SK-N-SH treated with all-trans-retinoic acid at 6 μM for 48 hours (cell line): ENCODE measurements around the gene PIN1.

Source experiments
- ATAC-seq: fragments of 200-7000 bp; cut with Tn5 transposase; 3 replicates; pipeline ENCODE4 v1.9.1; 2020; ENCODE audit warnings: mild to moderate bottlenecking, moderate library complexity
- CSDC2 ChIP-seq: fragments of 250-450 bp; sonication (Bioruptor Pico); IDR thresholded peaks from 2 replicates; pipeline ENCODE4 v1.5.0; 2020; ENCODE audit warnings: mild to moderate bottlenecking, moderate library complexity
- CSRNP3 ChIP-seq: fragments of 250-450 bp; sonication (Bioruptor Pico); IDR thresholded peaks from 2 replicates; pipeline ENCODE4 v1.5.1; 2021; ENCODE audit warnings: mild to moderate bottlenecking, moderate library complexity
- ESRRG ChIP-seq: fragments of 250-450 bp; sonication (Bioruptor Pico); IDR thresholded peaks from 2 replicates; pipeline ENCODE4 v1.6.1; 2021; ENCODE audit warnings: mild to moderate bottlenecking
- ISL1 ChIP-seq: fragments of 250-450 bp; sonication (Bioruptor Pico); IDR thresholded peaks from 2 replicates; pipeline ENCODE4 v2.1.2; 2022; ENCODE audit warnings: mild to moderate bottlenecking, moderate library complexity
- POU6F1 ChIP-seq: fragments of 250-450 bp; sonication (Bioruptor Pico); IDR thresholded peaks from 2 replicates; pipeline ENCODE4 v1.8.0; 2021; ENCODE audit warnings: low read depth, mild to moderate bottlenecking, moderate library complexity, borderline replicate concordance
- PPARA ChIP-seq: fragments of 250-450 bp; sonication (Bioruptor Pico); IDR thresholded peaks from 2 replicates; pipeline ENCODE4 v1.5.0; 2020; ENCODE audit warnings: mild to moderate bottlenecking, borderline replicate concordance
- TCF4 ChIP-seq: fragments of 250-450 bp; sonication (Bioruptor Pico); IDR thresholded peaks from 2 replicates; pipeline ENCODE4 v1.8.0; 2021; ENCODE audit warnings: mild to moderate bottlenecking, moderate library complexity, borderline replicate concordance
- TOX ChIP-seq: fragments of 250-450 bp; sonication (Bioruptor Pico); IDR thresholded peaks from 2 replicates; pipeline ENCODE4 v1.8.0; 2021; ENCODE audit warnings: mild to moderate bottlenecking, moderate library complexity, borderline replicate concordance
- ZC3H10 ChIP-seq: fragments of 250-450 bp; sonication (Bioruptor Pico); IDR thresholded peaks from 2 replicates; pipeline ENCODE4 v1.5.1; 2021; ENCODE audit warnings: mild to moderate bottlenecking, moderate library complexity
- ZNF565 ChIP-seq: fragments of 450-650 bp; formaldehyde crosslinking; conservative IDR thresholded peaks from 2 replicates; pipeline ENCODE4 v1.5.0; 2020; ENCODE audit warnings: low read depth, mild to moderate bottlenecking, moderate library complexity
- ZNF70 ChIP-seq: fragments of 450-650 bp; formaldehyde crosslinking; IDR thresholded peaks from 2 replicates; pipeline ENCODE4 v1.5.0; 2020; ENCODE audit warnings: mild to moderate bottlenecking, moderate library complexity

Gene PIN1

DNA sequence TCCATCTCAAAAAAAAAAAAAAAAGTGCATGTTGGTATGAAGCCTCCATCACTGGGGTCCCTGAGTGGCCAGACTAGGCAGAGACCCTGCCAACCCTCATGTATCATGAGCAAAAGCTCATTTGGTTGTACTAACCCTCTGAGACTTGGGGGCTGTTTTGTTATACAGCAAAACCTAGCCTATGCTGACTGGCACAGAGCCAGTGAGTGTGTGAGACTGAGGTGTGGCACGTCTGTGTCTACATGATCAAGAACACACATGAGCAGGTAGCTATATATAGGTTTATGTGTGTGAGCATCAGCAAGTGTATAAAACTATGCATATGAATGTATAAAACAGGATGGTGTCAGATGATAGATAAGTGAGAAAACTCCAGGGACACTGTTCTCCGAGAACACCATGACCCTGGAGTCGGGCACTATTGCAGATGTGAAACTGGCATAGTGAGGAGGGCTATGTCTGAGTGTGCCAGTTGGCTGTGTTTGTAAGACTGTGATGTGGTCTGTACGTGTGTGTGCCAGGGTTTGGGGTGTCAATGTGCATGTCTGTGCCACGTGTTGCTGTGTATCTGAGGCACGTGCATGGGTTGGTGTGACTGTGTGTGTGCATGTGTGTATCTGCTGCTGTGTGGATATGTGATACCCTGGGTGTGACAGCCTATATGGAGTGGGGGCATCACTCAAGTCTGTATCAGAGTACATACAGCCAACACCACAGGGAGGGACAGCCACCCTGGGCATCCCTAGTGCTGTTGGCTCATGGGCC, 56.7 kb downstream of the PIN1 start:
- TF ChIP-seq POU6F1 (CRISPR knock-in tag) (no peak), ESRRG (CRISPR knock-in tag) (no peak), TOX (CRISPR knock-in tag) (no peak), TCF4 (CRISPR knock-in tag) (no peak), CSRNP3 (CRISPR knock-in tag) (no peak), CSDC2 (CRISPR knock-in tag) (no peak), ZNF565 (CRISPR knock-in tag) (no peak), ZNF70 (no peak), ISL1 (no peak), ZC3H10 (no peak), PPARA (CRISPR knock-in tag) (no peak)
- no peak for ATAC-seq
